Ovary (tissue), 9 donors: ENCODE measurements around the gene SHKBP1. TPM values are rescaled to one million over a fixed set of nuclear protein-coding genes. Genes with fewer than 3 reads are reported as not detected.

Experiments
- DNase-seq, 5 donors: peaks; one replicate each; pipeline ENCODE4 v3.0.0-alpha.2; 2019 to 2020
- H3K27ac ChIP-seq, 2 donors: fragments of 200-600 bp; one replicate each; pipeline versions ENCODE4 v1.5.1 to v1.8.0; 2019 to 2022
- H3K27me3 ChIP-seq: fragments of 200-600 bp; one replicate; pipeline ENCODE4 v1.8.0; 2022
- H3K36me3 ChIP-seq: fragments of 200-600 bp; sonication (generic); one replicate; pipeline ENCODE4 v1.5.1; 2019
- H3K4me1 ChIP-seq: one replicate; pipeline ENCODE4 v1.8.1; 2013; ENCODE audit warnings: mild to moderate bottlenecking, moderate library complexity; ENCODE audit not compliant: insufficient read depth
- H3K4me3 ChIP-seq: fragments of 200-600 bp; sonication (generic); one replicate; pipeline ENCODE4 v1.5.1; 2017
- H3K9me3 ChIP-seq, 2 donors: fragments of 200-600 bp in 1 of 2; sonication (generic) in 1 of 2; one replicate each; pipeline versions ENCODE4 v1.5.1 to v1.8.1; 2013 to 2019; ENCODE audit warnings: mild to moderate bottlenecking in 1 of 2, moderate library complexity in 1 of 2
- CTCF ChIP-seq, 3 donors: fragments of 450-650 bp in 2 of 3; fragments of 200-600 bp in 1 of 3; IDR thresholded peaks; one replicate each; pipeline versions ENCODE4 v1.5.1 to v1.8.0; 2016 to 2022; ENCODE audit warnings: antibody characterized with exemption in 3 of 3, mild to moderate bottlenecking in 1 of 3
- EP300 ChIP-seq: sonication (generic); formaldehyde crosslinking; IDR thresholded peaks from one replicate; pipeline ENCODE4 v1.6.1; 2017; ENCODE audit warnings: antibody characterized with exemption
- POLR2A ChIP-seq: fragments of 450-650 bp; IDR thresholded peaks from one replicate; pipeline ENCODE4 v1.6.1; 2017; ENCODE audit warnings: antibody characterized with exemption, mild to moderate bottlenecking, moderate library complexity
- WGBS, 3 donors: extraction: QIAGEN DNeasy Blood & Tissue Kit in 1 of 3; methylation state at CpG; one replicate each; pipeline versions ENCODE4 v1.1.5 to v1.1.7; 2013 to 2017; 5-methylcytosine and 5-hydroxymethylcytosine counted together
- intact Hi-C, 4 donors: fragments of 100-400 bp; cut with DNase I; formaldehyde crosslinking; loops; one replicate each; pipeline versions ENCODE4 v1.11.0 to v1.15.1; 2022 to 2023
- polyA plus RNA-seq, 2 donors: library from polyadenylated mRNA; stranded (reverse); fragments of 200-250 nt in 1 of 2; fragments of 350-450 nt in 1 of 2; fragmentation: Illumina TruSeq in 1 of 2; extraction: RNeasy Lipid Tissue Mini Kit (QIAGEN cat#74804) in 1 of 2; gene quantifications; one replicate each; pipeline ENCODE4 v1.2.3, GENCODE V29; 2013 to 2014
- total RNA-seq, 7 donors: library from RNA; depleted of rRNA in 2 of 7; stranded (reverse); fragments of >200 nt in 2 of 7; fragmentation: NEBNext Ultra II Directional in 3 of 7; extraction: Animal tissue kit (Norgen Biotek cat#: 25700) in 3 of 7; gene quantifications; one replicate each; pipeline versions ENCODE4 v1.1.0 to v1.2.4, GENCODE V29; 2016 to 2023
- donor health status: DM: no; HTN: no; CAD: no; lungs with moderate emphysema.
- donor health status: DM: no; HTN: no; CAD: no.
- donor health status: Bipolar disorder and iron deficiency.
- donor health status: DM: yes; HTN: yes; CAD: no.
- donor health status: DM: no; HTN: no; CAD: no.
- donor health status: DM: yes; HTN: yes; CAD: no.

Gene SHKBP1
- total and polyA plus RNA-seq, 9 donors: 16.3 to 48.7 (median 33.8) TPM

GRCh38 chr19:40619333-40620160 lies 42.9 kb downstream of the SHKBP1 start:
- H3K9me3 ChIP-seq: no peaks in the 10 kb centered on the region
- H3K36me3 ChIP-seq: no peaks in the 10 kb centered on the region
- no peaks in the 10 kb centered on the region for H3K27me3 ChIP-seq
- DNase-seq: no peak
- no peak for TF ChIP-seq EP300
- no peak for TF ChIP-seq POLR2A
- no peak for TF ChIP-seq CTCF (IDR thresholded peaks at IDR 0.05)
- H3K4me3 ChIP-seq: no peak overlapping the region
- 67 to 74% (median 73%) methylated on average over 11 of the region's 11 CpGs for WGBS, 3 donors
- intact Hi-C loops: no loop called here
- peaks cover 4% of the 10 kb centered on the region for H3K4me1 ChIP-seq
- no peak overlapping the region for H3K27ac ChIP-seq

GRCh38 chr19:40620161-40620485 lies 43.5 kb downstream of the SHKBP1 start:
- no peak overlapping the region for H3K27ac ChIP-seq
- WGBS, 3 donors: 70 to 84% (median 71%) methylated on average over 8 of the region's 8 CpGs
- TF ChIP-seq CTCF (IDR thresholded peaks at IDR 0.05) (no peak), EP300 (no peak), POLR2A (no peak)
- DNase-seq: no peak
- H3K36me3 ChIP-seq: no peaks in the 10 kb centered on the region
- no peak overlapping the region for H3K4me3 ChIP-seq
- no peaks in the 10 kb centered on the region for H3K27me3 ChIP-seq
- H3K4me1 ChIP-seq: no peaks in the 10 kb centered on the region
- no peaks in the 10 kb centered on the region for H3K9me3 ChIP-seq
- intact Hi-C loops: no loop called here

- Histone ChIP-seq H3K27me3 (no peaks in the 10 kb centered on the region), H3K27ac (no peak overlapping the region), H3K4me3 (no peak overlapping the region), H3K9me3 (no peaks in the 10 kb centered on the region), H3K36me3 (no peaks in the 10 kb centered on the region), H3K4me1 (no peaks in the 10 kb centered on the region)
- WGBS, 3 donors: 50 to 98% (median 78%) methylated on average over 2 of the region's 2 CpGs
- DNase-seq: no peak
- intact Hi-C loops: no loop called here
- TF ChIP-seq EP300 (no peak), CTCF (IDR thresholded peaks at IDR 0.05) (no peak), POLR2A (no peak)
Measured at GRCh38 chr19:40621283-40621682, 44.6 kb downstream of the SHKBP1 start.

GRCh38 chr19:40621966-40622772 lies 45.5 kb downstream of the SHKBP1 start:
- intact Hi-C loops: no loop called here
- WGBS, 3 donors: 91 to 94% (median 93%) methylated on average over 24 of the region's 24 CpGs
- no peak for DNase-seq
- H3K27me3 ChIP-seq: no peaks in the 10 kb centered on the region
- H3K36me3 ChIP-seq: no peaks in the 10 kb centered on the region
- no peak overlapping the region for H3K27ac ChIP-seq
- H3K4me1 ChIP-seq: no peaks in the 10 kb centered on the region
- no peaks in the 10 kb centered on the region for H3K9me3 ChIP-seq
- no peak for TF ChIP-seq POLR2A
- TF ChIP-seq CTCF (IDR thresholded peaks at IDR 0.05): no peak
- TF ChIP-seq EP300: no peak
- H3K4me3 ChIP-seq: no peak overlapping the region
